KMS-11 (cell line): ENCODE results near the gene RAX.

Experiments used
- H2AFZ ChIP-seq: fragments of 200-600 bp; sonication (generic); 2 replicates; pipeline ENCODE4 v1.6.1; 2016; ENCODE audit warnings: antibody characterized with exemption, mixed run types, low read depth
- H3K27ac ChIP-seq: fragments of 200-600 bp; sonication (generic); 2 replicates; pipeline ENCODE4 v1.6.1; 2016; ENCODE audit warnings: mild to moderate bottlenecking, mixed run types
- H3K27me3 ChIP-seq: fragments of 200-600 bp; sonication (generic); 2 replicates; pipeline ENCODE4 v1.6.1; 2017; ENCODE audit warnings: mild to moderate bottlenecking, low read depth, mixed run types, moderate library complexity; ENCODE audit not compliant: insufficient read depth
- H3K36me3 ChIP-seq: fragments of 200-600 bp; sonication (generic); 2 replicates; pipeline ENCODE4 v1.6.1; 2017; ENCODE audit warnings: mild to moderate bottlenecking, mixed run types; ENCODE audit not compliant: insufficient read depth
- H3K4me1 ChIP-seq: fragments of 200-600 bp; sonication (generic); 2 replicates; pipeline ENCODE4 v1.6.1; 2016; ENCODE audit warnings: mild to moderate bottlenecking, low read depth, mixed run types; ENCODE audit not compliant: poor library complexity, severe bottlenecking
- H3K4me2 ChIP-seq: fragments of 200-600 bp; sonication (generic); 2 replicates; pipeline ENCODE4 v1.7.0; 2016; ENCODE audit warnings: mild to moderate bottlenecking, mixed run types
- H3K4me3 ChIP-seq: fragments of 200-600 bp; sonication (generic); IDR thresholded peaks from 2 replicates; pipeline ENCODE4 v1.6.1; 2017; ENCODE audit warnings: low read depth, low read length, mixed read lengths; ENCODE audit not compliant: insufficient read depth
- H3K79me2 ChIP-seq: fragments of 200-600 bp; sonication (generic); 2 replicates; pipeline ENCODE4 v1.6.1; 2016; ENCODE audit warnings: low read depth, mixed run types; ENCODE audit not compliant: insufficient read depth
- H3K9ac ChIP-seq: fragments of 200-600 bp; sonication (generic); 2 replicates; pipeline ENCODE4 v1.6.1; 2016; ENCODE audit warnings: mild to moderate bottlenecking, mixed run types
- H4K20me1 ChIP-seq: fragments of 200-600 bp; sonication (generic); 2 replicates; pipeline ENCODE4 v1.6.1; 2016; ENCODE audit warnings: mild to moderate bottlenecking, mixed run types; ENCODE audit not compliant: insufficient read depth
- CTCF ChIP-seq: fragments of 200-600 bp; sonication (generic); conservative IDR thresholded peaks from 2 replicates; pipeline ENCODE4 v1.6.1; 2017; ENCODE audit warnings: low read depth, mild to moderate bottlenecking, antibody characterized with exemption, low read length, moderate library complexity, mixed read lengths

Gene RAX

GRCh38 chr18:59249199-59249774, 24.0 kb downstream of the RAX start:
- peak; percentile 94 for TF ChIP-seq CTCF
- Histone ChIP-seq H3K27ac (no peak overlapping the region), H3K9ac (no peak overlapping the region), H3K79me2 (no peaks in the 10 kb centered on the region), H3K27me3 (no peaks in the 10 kb centered on the region), H3K36me3 (no peaks in the 10 kb centered on the region), H4K20me1 (no peaks in the 10 kb centered on the region), H3K4me2 (no peak overlapping the region; the same call in 1 of the 2 replicates), H2AFZ (peak overlapping the region; percentile 23; the same call in 1 of the 2 replicates), H3K4me3 (no peak overlapping the region), H3K4me1 (peaks cover 9% of the 10 kb centered on the region)

- no peak overlapping the region for H3K4me3 ChIP-seq
- H3K79me2 ChIP-seq: no peaks in the 10 kb centered on the region
- H3K27ac ChIP-seq: no peak overlapping the region
- H3K4me1 ChIP-seq: peaks cover 9% of the 10 kb centered on the region
- no peaks in the 10 kb centered on the region for H3K27me3 ChIP-seq
- no peak for TF ChIP-seq CTCF
- H3K9ac ChIP-seq: no peak overlapping the region
- no peaks in the 10 kb centered on the region for H4K20me1 ChIP-seq
- no peak overlapping the region for H2AFZ ChIP-seq
- no peaks in the 10 kb centered on the region for H3K36me3 ChIP-seq
- no peak overlapping the region for H3K4me2 ChIP-seq
Measured at GRCh38 chr18:59246796-59247195, 26.5 kb downstream of the RAX start.

GRCh38 chr18:59242906-59243305, 30.3 kb downstream of the RAX start:
- no peak for TF ChIP-seq CTCF
- no peaks in the 10 kb centered on the region for H4K20me1 ChIP-seq

GRCh38 chr18:59239642-59240041, 33.6 kb downstream of the RAX start:
- Histone ChIP-seq H3K27ac (no peak overlapping the region), H3K4me1 (no peaks in the 10 kb centered on the region), H3K4me3 (no peak overlapping the region), H3K4me2 (no peak overlapping the region), H3K36me3 (no peaks in the 10 kb centered on the region), H3K9ac (no peak overlapping the region), H3K79me2 (no peaks in the 10 kb centered on the region), H2AFZ (no peak overlapping the region), H4K20me1 (no peaks in the 10 kb centered on the region), H3K27me3 (no peaks in the 10 kb centered on the region)
- TF ChIP-seq CTCF: no peak

More at GRCh38 chr18:59242906-59243305, 30.3 kb downstream of the RAX start:
- Histone ChIP-seq H2AFZ (no peak overlapping the region), H3K27me3 (no peaks in the 10 kb centered on the region), H3K79me2 (no peaks in the 10 kb centered on the region), H3K9ac (no peak overlapping the region), H3K4me1 (no peaks in the 10 kb centered on the region), H3K4me3 (no peak overlapping the region), H3K4me2 (no peak overlapping the region), H3K36me3 (no peaks in the 10 kb centered on the region), H3K27ac (no peak overlapping the region)
